ENCODE results near the gene PREX1. TPM values are rescaled to one million over a fixed set of nuclear protein-coding genes. Genes with fewer than 3 reads are reported as not detected.
"Not testable (repeated sequence)": the region's sequence is repeated elsewhere in the genome, so short reads cannot be mapped to it uniquely, and the experiment has no call there.

Gene PREX1
- total RNA-seq, 2 experiments from 2014 or later = 36.5 to 39.2 TPM

DNA sequence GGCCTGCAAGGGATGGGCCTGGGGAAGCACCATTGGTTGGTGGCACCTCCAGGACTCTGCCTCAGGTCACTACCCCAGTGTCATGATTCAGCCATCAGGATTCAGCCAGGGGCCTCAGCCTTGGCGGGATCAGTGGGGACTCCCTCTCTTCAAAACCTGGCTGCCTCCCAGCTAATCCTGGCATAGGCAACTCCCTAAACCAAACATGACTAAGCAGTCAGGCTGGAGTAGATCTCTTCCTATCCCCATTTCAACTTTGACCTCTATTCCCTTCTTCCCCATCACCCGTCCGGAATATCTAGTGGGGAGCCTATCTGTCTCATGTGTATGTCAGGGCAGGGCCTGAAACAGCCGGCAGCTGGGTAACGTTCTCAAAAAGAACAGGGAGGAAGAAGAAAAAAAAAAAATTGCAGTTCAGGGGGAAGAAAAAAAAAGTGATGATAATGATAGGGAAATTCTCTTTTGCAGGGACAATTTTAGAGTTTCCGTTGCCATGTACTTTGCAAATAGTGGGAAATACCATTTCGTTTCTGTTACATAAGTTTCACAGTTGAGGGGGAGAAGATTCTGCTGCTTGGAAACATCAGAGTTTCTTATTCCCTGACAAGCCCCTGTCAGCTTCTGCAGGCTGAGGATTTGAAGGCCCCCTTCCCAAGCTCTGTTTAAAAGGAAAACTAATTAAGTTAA lies 4.1 kb upstream of the PREX1 start:
- H3K36me3 Mint-ChIP-seq (ENCODE audit: low read depth) = no peaks in the 10 kb centered on the region
- no peak overlapping the region for H3K27ac Mint-ChIP-seq
- POLR2A ChIA-PET = no interaction called here
- intact Hi-C loops (cut with DNase I, micrococcal nuclease) = no loop called here
- DNase-seq = no peak
- peaks cover 10% of the 10 kb centered on the region for H3K4me1 Mint-ChIP-seq
- ATAC-seq = no peak
- H3K9me3 Mint-ChIP-seq (ENCODE audit: low read depth) = no peaks in the 10 kb centered on the region
- peaks cover 13% of the 10 kb centered on the region for H3K27me3 Mint-ChIP-seq
- no peak overlapping the region for H3K4me3 Mint-ChIP-seq
- CTCF ChIA-PET = interaction anchor here (0.6 to 1.0 kb wide), 5 partner anchors 67 to 1335 kb away, joined by 3 to 5 read pairs (median 4); no protein-coding TSS in a partner anchor

DNA sequence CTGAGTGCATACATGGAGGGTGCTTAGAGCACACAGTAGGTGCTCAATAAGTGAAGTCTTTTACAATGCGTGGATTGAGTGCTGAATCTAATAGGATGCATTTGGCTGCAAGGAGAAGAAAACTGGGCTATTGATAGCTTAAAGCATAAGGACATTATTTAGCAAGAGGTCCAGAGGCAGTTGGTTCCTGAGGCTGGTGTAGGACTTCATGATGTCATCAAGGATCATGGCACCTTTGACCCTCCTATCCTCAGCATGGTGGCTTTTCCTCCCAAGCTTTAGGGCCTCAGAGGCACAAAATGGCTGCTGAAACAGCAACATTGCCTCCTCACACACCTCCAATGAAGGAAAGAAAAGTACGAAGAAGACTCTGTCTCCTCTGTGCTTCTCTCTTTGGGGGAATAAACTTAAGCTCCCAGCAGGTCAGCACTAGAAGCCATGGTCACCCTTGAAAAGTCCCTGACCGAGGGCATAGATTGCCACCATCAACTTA lies 3.1 kb upstream of the PREX1 start:
- ATAC-seq (no peak), DNase-seq (no peak)
- H3K9me3 Mint-ChIP-seq (ENCODE audit: low read depth) = no peaks in the 10 kb centered on the region
- intact Hi-C loops (cut with DNase I, micrococcal nuclease) = no loop called here
- no peak overlapping the region for H3K4me3 Mint-ChIP-seq
- H3K36me3 Mint-ChIP-seq (ENCODE audit: low read depth) = no peaks in the 10 kb centered on the region
- H3K27ac Mint-ChIP-seq = no peak overlapping the region
- POLR2A ChIA-PET = no interaction called here
- CTCF ChIA-PET = interaction anchor here (0.6 to 1.0 kb wide), 4 partner anchors 46 to 1334 kb away, joined by 3 to 5 read pairs (median 4); no protein-coding TSS in a partner anchor
- peaks cover 15% of the 10 kb centered on the region for H3K27me3 Mint-ChIP-seq
- peaks cover 13% of the 10 kb centered on the region for H3K4me1 Mint-ChIP-seq

DNA sequence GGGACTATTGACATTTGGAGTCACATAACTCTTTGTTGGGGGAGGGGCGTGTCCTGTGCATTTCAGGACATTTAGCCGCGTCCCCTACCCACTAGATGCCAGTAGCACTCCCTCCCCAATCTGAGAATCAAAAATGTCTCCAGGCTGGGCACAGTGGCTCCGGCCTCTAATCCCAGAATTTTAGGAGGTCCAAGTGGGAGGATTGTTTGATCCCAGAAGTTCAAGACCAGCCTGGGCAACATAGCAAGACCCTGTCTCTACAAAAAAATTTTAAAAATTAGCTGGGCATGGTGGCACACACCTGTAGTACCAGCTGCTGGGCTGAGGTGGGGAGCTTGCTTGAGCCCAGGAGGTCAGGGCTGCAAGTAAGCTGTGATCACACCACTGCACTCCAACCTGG lies 2.1 kb upstream of the PREX1 start:
- DNase-seq (no peak), ATAC-seq (no peak)
- no peaks in the 10 kb centered on the region for H3K36me3 Mint-ChIP-seq (ENCODE audit: low read depth)
- no peaks in the 10 kb centered on the region for H3K9me3 Mint-ChIP-seq (ENCODE audit: low read depth)
- peaks cover 20% of the 10 kb centered on the region for H3K4me1 Mint-ChIP-seq
- intact Hi-C loops (cut with DNase I, micrococcal nuclease) = loop anchor here in 1 of 2 experiments (5.0 kb wide), 1 partner anchor 77 kb away; no protein-coding TSS in a partner anchor
- peaks cover 18% of the 10 kb centered on the region for H3K27me3 Mint-ChIP-seq
- no peak overlapping the region for H3K27ac Mint-ChIP-seq
- CTCF ChIA-PET = interaction anchor here (0.6 to 0.7 kb wide), 2 partner anchors 45 to 135 kb away, joined by 3 read pairs; no protein-coding TSS in a partner anchor
- POLR2A ChIA-PET = no interaction called here
- no peak overlapping the region for H3K4me3 Mint-ChIP-seq

DNA sequence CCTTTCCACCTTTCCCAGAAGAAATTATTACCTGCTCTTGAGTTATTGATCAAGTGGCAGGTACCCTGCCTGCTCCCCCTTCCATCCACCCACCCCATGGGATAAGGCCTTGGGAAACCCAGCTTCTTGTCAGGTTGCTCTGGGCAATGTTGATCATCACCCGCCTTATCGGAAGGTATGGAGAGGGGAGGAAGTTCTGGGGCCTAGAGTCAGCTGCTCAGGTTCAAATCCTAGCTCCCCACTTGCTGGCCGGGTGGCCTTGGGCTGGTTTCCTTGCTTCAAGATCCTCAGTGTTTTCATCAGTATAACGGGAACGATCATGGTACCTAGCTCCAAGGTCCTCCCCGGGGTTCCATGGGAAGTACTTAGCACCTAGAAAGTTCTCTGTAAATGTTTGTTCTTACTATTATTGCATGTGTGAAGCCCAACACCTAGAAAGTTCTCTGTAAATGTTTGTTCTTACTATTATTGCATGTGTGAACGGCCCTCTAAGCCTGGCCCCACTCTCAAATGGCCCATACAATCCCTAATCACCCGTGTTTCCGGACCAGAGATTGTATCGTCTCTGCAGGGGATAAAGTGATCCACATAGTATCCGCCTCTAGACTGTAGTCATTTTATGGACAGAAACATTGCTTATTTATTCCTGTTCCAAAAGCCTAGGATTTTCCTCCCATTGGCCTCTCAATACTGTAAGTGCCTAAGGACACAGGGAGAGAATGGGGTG lies 1.1 kb upstream of the PREX1 start:
- DNase-seq (no peak), ATAC-seq (no peak)
- intact Hi-C loops (cut with DNase I, micrococcal nuclease) = loop anchor here (1.0 to 5.0 kb wide), 3 partner anchors 18 to 92 kb away; partner anchors contain the start of gene ARFGEF2 (in 1 of the 2)
- Mint-ChIP-seq H3K27me3 (peaks cover 21% of the 10 kb centered on the region), H3K4me3 (peak overlapping the region; percentile 66), H3K36me3 (ENCODE audit: low read depth) (no peaks in the 10 kb centered on the region), H3K4me1 (peaks cover 31% of the 10 kb centered on the region), H3K27ac (peak overlapping the region; percentile 57), H3K9me3 (ENCODE audit: low read depth) (no peaks in the 10 kb centered on the region)
- ChIA-PET CTCF (no interaction called here), POLR2A (no interaction called here)

DNA sequence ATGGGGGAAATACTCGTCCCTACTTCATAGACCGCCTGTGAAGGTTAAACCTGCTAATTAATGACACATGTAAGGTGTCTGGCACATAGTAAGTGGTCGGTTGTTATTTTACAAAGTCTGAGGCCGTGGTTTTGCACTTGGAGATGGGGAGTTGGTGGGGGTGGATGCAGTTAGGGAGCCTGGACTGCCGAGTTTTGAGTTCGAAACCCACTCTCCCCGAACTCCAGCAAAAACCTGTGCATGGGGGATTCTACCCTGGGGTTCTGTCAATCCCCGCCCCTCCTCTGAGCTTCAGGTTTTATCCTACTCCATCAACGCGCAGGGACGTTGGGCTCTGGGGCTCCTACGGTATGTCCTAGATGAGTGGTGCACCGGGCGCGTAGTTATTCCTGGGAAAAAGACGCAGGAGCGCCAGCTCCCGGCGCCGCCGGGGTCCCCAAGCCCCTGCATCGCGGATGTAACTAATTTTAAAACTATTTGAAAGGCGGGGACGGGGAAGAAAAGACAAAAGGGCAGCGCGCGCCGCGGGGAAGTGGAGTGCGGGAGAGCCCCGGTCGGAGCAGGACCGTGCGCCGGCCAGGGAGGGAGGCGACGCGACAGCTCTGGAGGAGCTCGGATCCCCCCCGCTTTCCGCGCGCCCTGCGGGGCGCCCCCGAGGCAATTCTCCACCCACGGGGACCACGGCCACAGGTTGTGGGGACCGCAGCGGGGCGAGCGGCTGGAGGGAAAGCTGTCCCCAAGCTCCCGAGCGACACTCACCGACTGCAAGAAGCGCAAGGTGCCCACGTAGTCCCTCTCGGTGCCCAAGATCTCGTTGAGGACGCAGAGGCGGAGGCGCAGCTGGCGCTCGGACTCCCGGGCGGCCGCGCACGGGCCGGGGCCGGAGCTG lies 672 bp downstream of the PREX1 start:
- Mint-ChIP-seq H3K9me3 (ENCODE audit: low read depth) (no peaks in the 10 kb centered on the region), H3K36me3 (ENCODE audit: low read depth) (no peaks in the 10 kb centered on the region), H3K4me1 (peaks cover 48% of the 10 kb centered on the region), H3K4me3 (peak overlapping the region; percentile 88), H3K27me3 (peaks cover 21% of the 10 kb centered on the region), H3K27ac (peak overlapping the region; percentile 95)
- intact Hi-C loops (cut with DNase I, micrococcal nuclease) = loop anchor here in 1 of 2 experiments (2.0 to 5.0 kb wide), 2 partner anchors 80 to 110 kb away; no protein-coding TSS in a partner anchor
- no peak for ATAC-seq
- DNase-seq = peak; percentile 57
- POLR2A ChIA-PET = interaction anchor here (0.6 to 1.6 kb wide), 3 partner anchors 58 to 1227 kb away, joined by 3 read pairs; no protein-coding TSS in a partner anchor
- CTCF ChIA-PET = interaction anchor here (0.5 to 1.7 kb wide), 4 partner anchors 94 to 194 kb away, joined by 3 to 5 read pairs (median 3); partner anchors contain the start of gene ARFGEF2

DNA sequence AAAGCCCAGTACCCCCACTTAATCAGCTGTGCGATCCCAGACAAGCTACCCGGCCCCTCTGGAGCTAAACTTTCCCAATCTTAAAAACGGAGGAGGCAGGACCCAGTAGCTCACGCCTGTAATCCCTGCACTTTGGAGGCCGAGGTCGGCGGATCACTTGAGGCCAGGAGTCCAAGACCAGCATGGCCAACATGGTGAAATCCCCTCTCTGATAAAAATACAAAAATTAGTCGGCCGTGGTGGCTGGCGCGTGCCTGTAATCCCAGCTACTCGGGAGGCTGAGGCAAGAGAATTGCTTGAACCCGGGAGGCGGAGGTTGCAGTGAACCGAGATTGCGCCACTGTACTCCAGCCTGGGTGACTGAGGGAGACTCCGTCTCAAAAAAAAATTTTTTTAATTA lies 1.3 kb downstream of the PREX1 start:
- intact Hi-C loops (cut with DNase I, micrococcal nuclease) = loop anchor here in 1 of 2 experiments (2.0 to 5.0 kb wide), 2 partner anchors 81 to 110 kb away; no protein-coding TSS in a partner anchor
- Mint-ChIP-seq H3K27ac (peak overlapping the region; percentile 95), H3K27me3 (peaks cover 21% of the 10 kb centered on the region), H3K4me1 (peaks cover 50% of the 10 kb centered on the region), H3K4me3 (peak overlapping the region; percentile 88)
- not testable (repeated sequence) for DNase-seq; ATAC-seq; H3K9me3 Mint-ChIP-seq (ENCODE audit: low read depth); H3K36me3 Mint-ChIP-seq (ENCODE audit: low read depth)
- ChIA-PET POLR2A (interaction anchor here (0.6 to 1.6 kb wide), 3 partner anchors 57 to 1226 kb away, joined by 3 read pairs; no protein-coding TSS in a partner anchor), CTCF (interaction anchor here (0.7 to 1.7 kb wide), 3 partner anchors 166 to 194 kb away, joined by 3 to 5 read pairs (median 3); no protein-coding TSS in a partner anchor)

DNA sequence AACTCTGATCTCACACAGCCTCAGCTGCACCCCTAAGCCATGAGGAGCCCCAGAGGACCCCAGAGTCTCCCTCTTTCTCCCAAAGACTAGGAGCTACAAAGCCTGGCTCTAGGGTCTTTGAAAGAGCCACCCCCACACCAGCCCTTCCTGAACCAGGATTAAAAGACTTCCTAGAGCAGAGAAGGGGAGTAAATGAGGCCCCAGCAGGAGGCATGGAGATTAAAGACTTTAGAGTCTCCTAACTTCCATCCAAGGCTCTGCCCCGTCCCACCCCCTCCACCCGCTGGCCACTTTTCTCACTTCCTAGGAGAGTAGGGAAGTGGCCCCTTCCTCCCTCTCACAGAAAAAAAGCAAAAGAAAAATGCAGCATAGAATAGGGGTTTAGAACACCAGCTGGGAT lies 1.7 kb downstream of the PREX1 start:
- Mint-ChIP-seq H3K9me3 (ENCODE audit: low read depth) (no peaks in the 10 kb centered on the region), H3K4me1 (peaks cover 54% of the 10 kb centered on the region), H3K4me3 (peak overlapping the region; percentile 88), H3K36me3 (ENCODE audit: low read depth) (no peaks in the 10 kb centered on the region), H3K27me3 (peaks cover 21% of the 10 kb centered on the region), H3K27ac (peak overlapping the region; percentile 95)
- DNase-seq (peak; percentile 15), ATAC-seq (no peak)
- ChIA-PET POLR2A (interaction anchor here (1.6 kb wide), 1 partner anchor 57 kb away, joined by 3 read pairs; no protein-coding TSS in a partner anchor), CTCF (interaction anchor here (0.5 to 1.7 kb wide), 3 partner anchors 115 to 169 kb away, joined by 3 to 5 read pairs (median 3); no protein-coding TSS in a partner anchor)
- intact Hi-C loops (cut with DNase I, micrococcal nuclease) = loop anchor here in 1 of 2 experiments (2.0 to 5.0 kb wide), 2 partner anchors 81 to 109 kb away; no protein-coding TSS in a partner anchor

DNA sequence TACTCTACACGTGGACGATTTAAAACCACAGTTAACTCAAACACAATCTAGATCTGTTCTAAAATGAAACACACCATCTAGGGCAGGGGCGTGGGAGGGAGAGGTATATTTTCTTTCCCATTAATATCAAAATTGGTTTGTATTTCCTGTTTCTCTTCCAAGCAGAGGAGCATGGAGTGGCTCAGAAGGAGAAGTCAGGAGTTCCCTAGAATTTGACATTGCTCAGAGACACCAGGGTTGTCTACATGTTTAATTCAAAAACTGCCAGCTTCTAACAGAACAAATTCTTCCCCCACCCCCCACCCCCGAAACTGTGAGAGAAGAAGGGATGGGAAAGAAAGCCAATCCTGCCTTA lies 2.3 kb downstream of the PREX1 start:
- Mint-ChIP-seq H3K27ac (peak overlapping the region; percentile 95), H3K9me3 (ENCODE audit: low read depth) (no peaks in the 10 kb centered on the region), H3K27me3 (peaks cover 20% of the 10 kb centered on the region), H3K4me1 (peaks cover 59% of the 10 kb centered on the region), H3K4me3 (peak overlapping the region; percentile 88), H3K36me3 (ENCODE audit: low read depth) (no peaks in the 10 kb centered on the region)
- peak; percentile 23 for DNase-seq
- intact Hi-C loops (cut with DNase I, micrococcal nuclease) = loop anchor here (2.0 to 5.0 kb wide), 3 partner anchors 65 to 107 kb away; no protein-coding TSS in a partner anchor
- ChIA-PET POLR2A (no interaction called here), CTCF (interaction anchor here (0.5 to 1.7 kb wide), 2 partner anchors 115 to 168 kb away, joined by 3 to 5 read pairs; no protein-coding TSS in a partner anchor)
- ATAC-seq = no peak

DNA sequence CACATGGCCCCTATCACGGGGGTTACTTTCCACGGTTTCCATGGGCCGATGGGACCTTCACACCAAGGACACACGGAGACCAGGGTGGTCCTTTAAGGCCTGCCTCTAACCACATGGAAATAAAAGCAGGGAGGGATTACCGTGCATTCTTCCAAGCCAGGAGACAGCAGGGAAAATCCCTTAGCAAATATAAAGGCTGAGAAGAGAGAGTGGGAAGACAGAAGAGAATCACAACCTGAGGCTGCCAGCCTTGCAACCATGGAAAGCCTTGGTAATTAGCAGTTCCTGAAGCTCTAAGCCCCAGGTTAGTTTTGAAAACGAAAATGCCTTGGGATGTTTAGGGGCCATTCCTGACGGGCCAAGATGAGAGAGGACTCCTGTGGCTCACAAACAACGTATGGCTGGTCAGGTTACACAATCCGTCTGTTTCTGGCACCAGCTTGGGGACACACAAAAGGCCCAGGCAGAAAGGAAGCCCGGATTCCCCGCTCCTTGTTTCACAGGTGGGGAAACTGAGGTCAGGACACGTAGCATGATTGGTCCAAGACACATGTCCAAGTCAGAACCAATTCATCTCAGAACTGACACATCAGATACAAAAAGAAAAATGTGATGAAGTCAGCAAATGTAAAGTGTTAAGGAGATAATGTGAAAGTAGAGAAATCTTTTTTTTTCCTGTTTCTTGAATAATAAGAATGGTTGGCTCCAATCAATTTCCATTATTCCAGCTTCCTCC lies 2.8 kb downstream of the PREX1 start:
- Mint-ChIP-seq H3K9me3 (ENCODE audit: low read depth) (no peaks in the 10 kb centered on the region), H3K27ac (peak overlapping the region; percentile 95), H3K36me3 (ENCODE audit: low read depth) (peaks cover 4% of the 10 kb centered on the region), H3K4me3 (peak overlapping the region; percentile 88), H3K4me1 (peaks cover 64% of the 10 kb centered on the region), H3K27me3 (peaks cover 18% of the 10 kb centered on the region)
- ChIA-PET POLR2A (no interaction called here), CTCF (no interaction called here)
- intact Hi-C loops (cut with DNase I, micrococcal nuclease) = loop anchor here (1.0 to 5.0 kb wide), 11 partner anchors 22 to 452 kb away; partner anchors contain the start of genes ARFGEF2 (in 1 of the 2) and ZNFX1 (in 1 of the 2)
- ATAC-seq (no peak), DNase-seq (no peak)
